SK-N-SH (cell line): ENCODE data around the gene OPN1SW. TPM values are rescaled to one million over a fixed set of nuclear protein-coding genes. Genes with fewer than 3 reads are reported as not detected.

ENCODE experiments used
- CTCF ChIA-PET: fragments of 300-600, 350-600 bp; formaldehyde crosslinking; extraction: SDS; loops from one replicate; lab custom pipeline; 2021; lab: Yijun Ruan, JAX
- POLR2A ChIA-PET: fragments of 350-600 bp; sonication (Branson Sonifier 250); formaldehyde crosslinking; extraction: SDS; loops from one replicate; lab custom pipeline; 2020; ENCODE audit warnings: antibody characterized with exemption, inconsistent platforms; lab: Yijun Ruan, JAX
- DNase-seq: peaks from one replicate; pipeline ENCODE4 v3.0.0; 2012
- H2AFZ ChIP-seq: fragments of 200-600 bp; sonication (generic); 2 replicates; pipeline ENCODE4 v1.8.1; 2016; ENCODE audit warnings: antibody characterized with exemption, mild to moderate bottlenecking, low read depth
- H3F3A ChIP-seq: fragments of 200-600 bp; sonication (generic); replicated peaks from 2 replicates; pipeline ENCODE3; 2016; ENCODE audit warnings: antibody characterized with exemption, mild to moderate bottlenecking; ENCODE audit not compliant: insufficient read depth
- H3K27ac ChIP-seq, 2 experiments: fragments of 200-500 bp in 1 of 2; fragments of 200-600 bp in 1 of 2; sonication (Bioruptor generic) in 1 of 2; sonication (generic), shearing (Covaris generic) in 1 of 2; 2 replicates each; pipeline versions ENCODE4 v1.5.1 to v1.6.1; 2014 to 2016; ENCODE audit warnings: low read depth in 2 of 2, inconsistent platforms in 1 of 2, low read length in 1 of 2, mild to moderate bottlenecking in 1 of 2, mixed read lengths in 1 of 2
- H3K27me3 ChIP-seq: fragments of 200-600 bp; sonication (generic), shearing (Covaris generic); 2 replicates; pipeline ENCODE4 v1.6.1; 2016; ENCODE audit warnings: mixed run types; ENCODE audit not compliant: insufficient read depth
- H3K36me3 ChIP-seq, 2 experiments: fragments of 200-500 bp in 1 of 2; fragments of 200-600 bp in 1 of 2; sonication (Bioruptor generic) in 1 of 2; sonication (generic) in 1 of 2; replicated peaks in 1 of 2; 2 replicates each; pipeline versions ENCODE3 to v1.5.1; 2014 to 2016; ENCODE audit warnings: low read length in 1 of 2, mild to moderate bottlenecking in 1 of 2; ENCODE audit not compliant: insufficient read depth in 2 of 2, control insufficient read depth in 1 of 2
- H3K4me1 ChIP-seq, 2 experiments: fragments of 200-500 bp in 1 of 2; fragments of 200-600 bp in 1 of 2; sonication (Bioruptor generic) in 1 of 2; sonication (generic), shearing (Covaris generic) in 1 of 2; 2 replicates each; pipeline versions ENCODE4 v1.5.1 to v1.6.1; 2014 to 2016; ENCODE audit warnings: low read depth in 1 of 2, low read length in 1 of 2, mixed run types in 1 of 2; ENCODE audit not compliant: insufficient read depth in 2 of 2, control insufficient read depth in 1 of 2
- H3K4me2 ChIP-seq: fragments of 200-600 bp; sonication (generic), shearing (Covaris generic); 2 replicates; pipeline ENCODE4 v1.6.1; 2017; ENCODE audit warnings: mixed run types
- H3K4me3 ChIP-seq, 2 experiments: fragments of 200-500 bp in 1 of 2; fragments of 200-600 bp in 1 of 2; sonication (Bioruptor generic) in 1 of 2; sonication (generic), shearing (Covaris generic) in 1 of 2; 2 replicates each; pipeline versions ENCODE4 v1.5.1 to v1.8.1; 2014 to 2016; ENCODE audit warnings: low read depth in 2 of 2, inconsistent platforms in 1 of 2, low read length in 1 of 2, mild to moderate bottlenecking in 1 of 2, mixed read lengths in 1 of 2, moderate library complexity in 1 of 2
- H3K79me2 ChIP-seq: fragments of 200-600 bp; sonication (generic); 2 replicates; pipeline ENCODE4 v1.8.1; 2017; ENCODE audit warnings: mild to moderate bottlenecking; ENCODE audit not compliant: insufficient read depth
- H3K9ac ChIP-seq: fragments of 200-600 bp; sonication (generic); 2 replicates; pipeline ENCODE4 v1.6.1; 2017; ENCODE audit warnings: mixed run types
- H3K9me2 ChIP-seq: fragments of 200-600 bp; sonication (generic); 2 replicates; pipeline ENCODE4 v1.6.1; 2017; ENCODE audit warnings: mixed run types
- H3K9me3 ChIP-seq: fragments of 200-600 bp; sonication (generic); 2 replicates; pipeline ENCODE4 v1.6.1; 2017; ENCODE audit warnings: mixed run types, mild to moderate bottlenecking, moderate library complexity
- H4K20me1 ChIP-seq: fragments of 200-600 bp; sonication (generic); 2 replicates; pipeline ENCODE4 v1.6.1; 2017; ENCODE audit warnings: mild to moderate bottlenecking, mixed run types; ENCODE audit not compliant: insufficient read depth
- EP300 ChIP-seq, 2 experiments: IDR thresholded peaks; 2 replicates each; pipeline versions ENCODE4 v1.4.0 to v1.6.1; 2012; ENCODE audit warnings: borderline replicate concordance in 1 of 2, low read depth in 1 of 2, low read length in 1 of 2
- EZH2phosphoT487 ChIP-seq: fragments of 200-600 bp; sonication (generic); IDR thresholded peaks from 2 replicates; pipeline ENCODE4 v1.6.1; 2017; ENCODE audit warnings: low read depth, mixed run types, mild to moderate bottlenecking, antibody characterized with exemption, moderate library complexity, borderline replicate concordance
- FOXJ3 ChIP-seq: sonication (generic); formaldehyde crosslinking; IDR thresholded peaks from 2 replicates; pipeline ENCODE4 v1.5.1; 2020; ENCODE audit warnings: mild to moderate bottlenecking, missing genetic modification reagents
- FOXM1 ChIP-seq: IDR thresholded peaks from 2 replicates; pipeline ENCODE4 v1.4.0; 2012; ENCODE audit warnings: low read depth, mild to moderate bottlenecking
- IRF3 ChIP-seq: fragments of 150-350 bp; IDR thresholded peaks from 2 replicates; pipeline ENCODE4 v1.6.1; 2016; ENCODE audit warnings: mild to moderate bottlenecking, low read depth, low read length
- NFIC ChIP-seq: IDR thresholded peaks from 2 replicates; pipeline ENCODE4 v1.4.0; 2012; ENCODE audit warnings: borderline replicate concordance
- POLR2AphosphoS5 ChIP-seq: IDR thresholded peaks from 2 replicates; pipeline ENCODE4 v1.6.1; 2012; ENCODE audit warnings: low read depth, low read length
- RAD21 ChIP-seq: IDR thresholded peaks from 2 replicates; pipeline ENCODE4 v1.6.1; 2012; ENCODE audit warnings: mild to moderate bottlenecking, low read length
- REST ChIP-seq: IDR thresholded peaks from 2 replicates; pipeline ENCODE4 v1.6.1; 2012; ENCODE audit warnings: mild to moderate bottlenecking, low read depth, low read length, moderate library complexity
- RXRA ChIP-seq: IDR thresholded peaks from 2 replicates; pipeline ENCODE4 v1.4.0; 2012; ENCODE audit warnings: low read depth, mild to moderate bottlenecking, borderline replicate concordance
- SIN3A ChIP-seq: IDR thresholded peaks from 2 replicates; pipeline ENCODE4 v1.6.1; 2012; ENCODE audit warnings: low read depth, mild to moderate bottlenecking, low read length, moderate library complexity, borderline replicate concordance
- TCF12 ChIP-seq: IDR thresholded peaks from 2 replicates; pipeline ENCODE4 v1.4.0; 2012
- WGBS: methylation state at CpG from one replicate; pipeline ENCODE4 v1.1.6; 2017; ENCODE audit warnings: low lambda C conversion rate; 5-methylcytosine and 5-hydroxymethylcytosine counted together
- polyA plus RNA-seq, 3 experiments: library from polyadenylated mRNA; depleted of rRNA; stranded (reverse); fragments of >200 nt; gene quantifications; 2 replicates each; pipeline ENCODE4 v1.2.3, GENCODE V29; 2012
- TF ChIP-seq, protein P1 (sequence below): IDR thresholded peaks from 2 replicates; pipeline ENCODE4; 2012
- TF ChIP-seq, protein P2 (sequence below): IDR thresholded peaks from 2 replicates; pipeline ENCODE4 v1.4.0; 2012; ENCODE audit warnings: low read depth, borderline replicate concordance

OPN1SW gene
- polyA plus RNA-seq, 1 of the 3 experiments (the other 2 are of a cell fraction): 0.05 TPM

- TF ChIP-seq REST: no peak
- TF ChIP-seq, all 33 proteins: peak for 0
Measured at GRCh38 chr7:128790315-128791041, 14.9 kb upstream of the OPN1SW start (continued).

DNA sequence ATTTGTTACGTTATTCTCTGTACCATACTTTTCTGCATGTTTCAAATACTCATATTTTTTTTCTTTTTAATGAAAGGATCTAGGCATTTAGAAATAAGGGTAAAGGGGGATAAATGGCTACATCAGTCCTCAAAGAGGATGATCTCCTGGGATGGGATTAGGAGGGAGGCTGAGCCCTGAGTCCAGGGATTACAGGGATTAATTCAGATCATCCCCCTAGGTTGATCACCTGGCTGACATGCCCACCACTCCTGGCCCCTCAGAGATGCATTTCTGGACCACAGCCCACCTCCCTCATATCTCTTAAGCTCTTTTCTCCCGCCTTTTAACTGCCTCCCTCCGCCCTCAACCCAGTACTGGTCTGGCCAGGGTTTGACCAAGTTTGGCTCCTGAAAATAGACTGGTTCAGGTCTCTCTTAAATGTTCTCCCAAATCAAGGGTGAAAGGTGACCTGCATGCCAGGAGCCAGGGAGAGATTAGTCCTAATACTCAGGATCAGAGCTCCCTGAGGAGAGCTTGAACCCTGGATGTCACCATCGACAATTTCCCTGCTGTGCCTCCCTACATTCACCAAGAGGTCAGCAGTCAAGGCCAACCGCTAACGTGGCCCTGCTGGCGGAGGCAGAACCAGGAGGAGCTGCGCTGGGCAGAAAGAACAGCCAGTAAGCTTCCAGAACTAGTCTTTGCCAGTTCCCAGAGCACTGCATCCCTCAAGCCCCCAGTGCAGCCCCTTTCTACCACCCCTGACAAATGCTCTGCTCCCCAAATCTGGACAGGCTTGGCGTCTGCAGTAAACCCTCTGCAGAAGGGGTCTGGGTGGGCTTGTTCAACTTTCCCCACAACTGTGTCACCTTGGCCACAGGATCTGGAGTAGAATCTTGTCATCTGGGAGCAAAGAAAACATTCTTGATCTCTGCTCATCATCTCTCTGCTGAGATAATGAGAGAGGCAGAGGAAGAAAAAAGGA, 13.1 kb upstream of the OPN1SW start:
- no peak for DNase-seq
- WGBS: 87% methylated on average over 9 of the region's 9 CpGs
- Histone ChIP-seq H3K9me2 (no peaks in the 10 kb centered on the region), H3K4me3 (no peak overlapping the region), H3K27me3 (no peaks in the 10 kb centered on the region), H3K27ac (no peak overlapping the region), H3K4me2 (no peak overlapping the region), H3K79me2 (0 out of 2 replicates have a peak, but pooled peaks cover 3% of the 10 kb centered on the region), H3K36me3 (no peaks in the 10 kb centered on the region), H3K9me3 (no peaks in the 10 kb centered on the region), H2AFZ (no peak overlapping the region), H3F3A (peaks cover 13% of the 10 kb centered on the region), H4K20me1 (no peaks in the 10 kb centered on the region), H3K4me1 (peaks cover 9 to 19% of the 10 kb centered on the region in 2 experiments), H3K9ac (no peak overlapping the region)
- TF ChIP-seq FOXJ3 (CRISPR knock-in tag) (no peak), RXRA (no peak), RAD21 (no peak), POLR2AphosphoS5 (no peak), SIN3A (no peak), EP300 (IDR thresholded peaks at IDR 0.05; ENCODE audit: borderline replicate concordance in 1 of 2, low read depth in 1 of 2, low read length in 1 of 2) (no peak)
- ChIA-PET CTCF (interaction anchor here (0.8 to 1.2 kb wide), 3 partner anchors 11 to 331 kb away, joined by 3 to 5 read pairs (median 3); no protein-coding TSS in a partner anchor), POLR2A (no interaction called here)

DNA sequence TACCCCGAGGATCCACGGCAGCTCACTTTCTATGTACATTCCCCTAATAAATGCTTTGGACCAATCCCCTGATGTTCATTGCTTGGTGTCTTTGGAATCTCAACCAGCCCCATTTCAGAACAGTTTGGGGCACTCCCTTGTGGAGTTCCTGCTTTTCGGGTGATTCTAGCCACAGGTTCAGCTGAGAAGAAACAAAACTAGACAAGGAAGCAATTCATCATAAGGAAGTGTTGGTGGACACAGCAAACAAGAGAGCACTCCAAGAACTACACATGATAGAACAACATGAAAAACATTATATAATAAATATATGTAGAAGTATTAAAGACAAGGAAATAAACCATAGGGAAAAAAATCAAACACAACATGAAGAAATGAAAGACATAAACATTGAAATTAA, 10.1 kb upstream of the OPN1SW start:
- Histone ChIP-seq H3K9me2 (no peaks in the 10 kb centered on the region), H3K36me3 (no peaks in the 10 kb centered on the region), H3F3A (peaks cover 8% of the 10 kb centered on the region), H3K4me2 (no peak overlapping the region), H3K9me3 (no peaks in the 10 kb centered on the region), H3K79me2 (no peaks in the 10 kb centered on the region), H3K27me3 (no peaks in the 10 kb centered on the region), H3K4me1 (peaks cover 0 to 13% of the 10 kb centered on the region in 2 experiments; a peak in 1 of 4 replicates), H3K27ac (no peak overlapping the region), H3K9ac (no peak overlapping the region), H2AFZ (no peak overlapping the region), H4K20me1 (no peaks in the 10 kb centered on the region), H3K4me3 (no peak overlapping the region)
- ChIA-PET POLR2A (no interaction called here), CTCF (interaction anchor here (1.4 to 1.9 kb wide), 2 partner anchors 14 to 98 kb away, joined by 3 to 8 read pairs; no protein-coding TSS in a partner anchor)
- DNase-seq: no peak
- WGBS: 86% methylated on average over 3 of the region's 3 CpGs
- TF ChIP-seq RXRA (no peak), EZH2phosphoT487 (no peak), SIN3A (no peak), TCF12 (no peak), IRF3 (no peak), NFIC (no peak), FOXM1 (no peak)
- TF ChIP-seq, protein P1, sequence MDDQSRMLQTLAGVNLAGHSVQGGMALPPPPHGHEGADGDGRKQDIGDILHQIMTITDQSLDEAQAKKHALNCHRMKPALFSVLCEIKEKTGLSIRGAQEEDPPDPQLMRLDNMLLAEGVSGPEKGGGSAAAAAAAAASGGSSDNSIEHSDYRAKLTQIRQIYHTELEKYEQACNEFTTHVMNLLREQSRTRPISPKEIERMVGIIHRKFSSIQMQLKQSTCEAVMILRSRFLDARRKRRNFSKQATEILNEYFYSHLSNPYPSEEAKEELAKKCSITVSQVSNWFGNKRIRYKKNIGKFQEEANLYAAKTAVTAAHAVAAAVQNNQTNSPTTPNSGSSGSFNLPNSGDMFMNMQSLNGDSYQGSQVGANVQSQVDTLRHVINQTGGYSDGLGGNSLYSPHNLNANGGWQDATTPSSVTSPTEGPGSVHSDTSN: no peak
- TF ChIP-seq, protein P2, sequence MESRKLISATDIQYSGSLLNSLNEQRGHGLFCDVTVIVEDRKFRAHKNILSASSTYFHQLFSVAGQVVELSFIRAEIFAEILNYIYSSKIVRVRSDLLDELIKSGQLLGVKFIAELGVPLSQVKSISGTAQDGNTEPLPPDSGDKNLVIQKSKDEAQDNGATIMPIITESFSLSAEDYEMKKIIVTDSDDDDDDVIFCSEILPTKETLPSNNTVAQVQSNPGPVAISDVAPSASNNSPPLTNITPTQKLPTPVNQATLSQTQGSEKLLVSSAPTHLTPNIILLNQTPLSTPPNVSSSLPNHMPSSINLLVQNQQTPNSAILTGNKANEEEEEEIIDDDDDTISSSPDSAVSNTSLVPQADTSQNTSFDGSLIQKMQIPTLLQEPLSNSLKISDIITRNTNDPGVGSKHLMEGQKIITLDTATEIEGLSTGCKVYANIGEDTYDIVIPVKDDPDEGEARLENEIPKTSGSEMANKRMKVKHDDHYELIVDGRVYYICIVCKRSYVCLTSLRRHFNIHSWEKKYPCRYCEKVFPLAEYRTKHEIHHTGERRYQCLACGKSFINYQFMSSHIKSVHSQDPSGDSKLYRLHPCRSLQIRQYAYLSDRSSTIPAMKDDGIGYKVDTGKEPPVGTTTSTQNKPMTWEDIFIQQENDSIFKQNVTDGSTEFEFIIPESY: no peak
